Astrocyte of the hippocampus (primary cell): ENCODE data around the gene ERCC3.

Experiments used
- DNase-seq: peaks from one replicate; pipeline ENCODE4 v3.0.0; 2011; ENCODE audit warnings: low read depth, low spot score

Gene ERCC3

GRCh38 chr2:127293748-127294562, at the start of gene ERCC3:
ERCC3 (minus strand) TSS chr2:127294144; CDS start chr2:127294081, 63 bp downstream.
- peak; percentile 92 for DNase-seq

GRCh38 chr2:127343277-127343676, 49.3 kb upstream of the ERCC3 start:
- DNase-seq = no peak

- no peak for DNase-seq
Observed at GRCh38 chr2:127342101-127342500, 48.2 kb upstream of the ERCC3 start.

GRCh38 chr2:127332335-127332734, 38.4 kb upstream of the ERCC3 start:
- no peak for DNase-seq

- DNase-seq = no peak
Observed at GRCh38 chr2:127330753-127331152, 36.8 kb upstream of the ERCC3 start.

- no peak for DNase-seq
Observed at GRCh38 chr2:127326289-127326945, 32.5 kb upstream of the ERCC3 start.

GRCh38 chr2:127324635-127325034, 30.7 kb upstream of the ERCC3 start:
- DNase-seq = peak; percentile 65

- DNase-seq = no peak
Observed at GRCh38 chr2:127321303-127321702, 27.4 kb upstream of the ERCC3 start.

- no peak for DNase-seq
Observed at GRCh38 chr2:127320586-127321275, 26.8 kb upstream of the ERCC3 start.

- DNase-seq = no peak
Observed at GRCh38 chr2:127320067-127320466, 26.1 kb upstream of the ERCC3 start.

GRCh38 chr2:127314193-127314988, 20.4 kb upstream of the ERCC3 start:
- DNase-seq = no peak

GRCh38 chr2:127313406-127313805, 19.5 kb upstream of the ERCC3 start:
- DNase-seq = no peak

- no peak for DNase-seq
Observed at GRCh38 chr2:127310980-127311379, 17.0 kb upstream of the ERCC3 start.

GRCh38 chr2:127309468-127309867, 15.5 kb upstream of the ERCC3 start:
- no peak for DNase-seq

- DNase-seq = no peak
Observed at GRCh38 chr2:127308586-127309138, 14.7 kb upstream of the ERCC3 start.

GRCh38 chr2:127305990-127306585, 12.1 kb upstream of the ERCC3 start:
- DNase-seq = no peak

GRCh38 chr2:127302168-127302567, 8.2 kb upstream of the ERCC3 start:
- DNase-seq = no peak

GRCh38 chr2:127293386-127293747, 577 bp downstream of the ERCC3 start:
- no peak for DNase-seq

GRCh38 chr2:127288274-127288673, 5.7 kb downstream of the ERCC3 start:
- no peak for DNase-seq

GRCh38 chr2:127283275-127283674, 10.7 kb downstream of the ERCC3 start:
- DNase-seq = no peak

GRCh38 chr2:127280693-127281092, 13.3 kb downstream of the ERCC3 start:
- DNase-seq = no peak
